IMR-90 (cell line): ENCODE results near the gene ERMP1.

Source experiments
- MAFK ChIP-seq: IDR thresholded peaks from 2 replicates; pipeline ENCODE4 v1.6.1; 2012; ENCODE audit warnings: low read depth, low read length, improper control_type of control experiment
- POLR2A ChIP-seq: IDR thresholded peaks from 2 replicates; pipeline ENCODE4 v1.6.1; 2012; ENCODE audit warnings: mild to moderate bottlenecking, low read depth, low read length
- RAD21 ChIP-seq: IDR thresholded peaks from 2 replicates; pipeline ENCODE4 v1.6.1; 2012; ENCODE audit warnings: low read length, improper control_type of control experiment
- RFX5 ChIP-seq: IDR thresholded peaks from 2 replicates; pipeline ENCODE4 v1.8.0; 2012; ENCODE audit warnings: low read depth, mild to moderate bottlenecking, low read length, moderate library complexity
- TF ChIP-seq, protein P1 (sequence below): fragments of 150-350 bp; IDR thresholded peaks from 2 replicates; pipeline ENCODE4 v1.6.1; 2017; ENCODE audit warnings: mild to moderate bottlenecking, antibody characterized with exemption, low read length, low read depth
- TF ChIP-seq, protein P2 (sequence below): conservative IDR thresholded peaks from 2 replicates; pipeline ENCODE4 v1.5.1; 2012; ENCODE audit warnings: mild to moderate bottlenecking, low read depth, low read length, improper control_type of control experiment
- TF ChIP-seq, protein P3 (sequence below): fragments of 150-350 bp; IDR thresholded peaks from 2 replicates; pipeline ENCODE4 v1.6.1; 2016; ENCODE audit warnings: low read depth, mild to moderate bottlenecking, low read length, moderate library complexity, borderline replicate concordance

DNA sequence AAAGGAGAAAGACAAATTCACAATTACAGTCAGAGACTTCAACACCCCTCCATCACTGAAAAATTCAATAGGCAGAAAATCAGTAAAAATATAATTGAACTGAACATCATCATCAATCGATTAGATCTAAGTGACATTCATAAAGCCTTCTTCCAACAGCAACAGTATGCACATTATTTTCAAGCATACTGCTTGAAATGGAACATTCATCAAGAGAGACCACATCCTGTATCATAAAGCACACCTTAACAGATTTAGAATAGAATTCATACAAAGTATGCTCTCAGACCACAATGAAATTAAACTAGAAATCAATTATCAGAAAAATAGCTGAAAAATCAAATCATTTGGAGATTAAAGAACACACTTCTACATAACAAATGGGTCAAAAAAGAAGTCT lies 39.1 kb downstream of the ERMP1 start:
- TF ChIP-seq, protein P1, sequence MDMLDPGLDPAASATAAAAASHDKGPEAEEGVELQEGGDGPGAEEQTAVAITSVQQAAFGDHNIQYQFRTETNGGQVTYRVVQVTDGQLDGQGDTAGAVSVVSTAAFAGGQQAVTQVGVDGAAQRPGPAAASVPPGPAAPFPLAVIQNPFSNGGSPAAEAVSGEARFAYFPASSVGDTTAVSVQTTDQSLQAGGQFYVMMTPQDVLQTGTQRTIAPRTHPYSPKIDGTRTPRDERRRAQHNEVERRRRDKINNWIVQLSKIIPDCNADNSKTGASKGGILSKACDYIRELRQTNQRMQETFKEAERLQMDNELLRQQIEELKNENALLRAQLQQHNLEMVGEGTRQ = no peak
- TF ChIP-seq, protein P2, sequence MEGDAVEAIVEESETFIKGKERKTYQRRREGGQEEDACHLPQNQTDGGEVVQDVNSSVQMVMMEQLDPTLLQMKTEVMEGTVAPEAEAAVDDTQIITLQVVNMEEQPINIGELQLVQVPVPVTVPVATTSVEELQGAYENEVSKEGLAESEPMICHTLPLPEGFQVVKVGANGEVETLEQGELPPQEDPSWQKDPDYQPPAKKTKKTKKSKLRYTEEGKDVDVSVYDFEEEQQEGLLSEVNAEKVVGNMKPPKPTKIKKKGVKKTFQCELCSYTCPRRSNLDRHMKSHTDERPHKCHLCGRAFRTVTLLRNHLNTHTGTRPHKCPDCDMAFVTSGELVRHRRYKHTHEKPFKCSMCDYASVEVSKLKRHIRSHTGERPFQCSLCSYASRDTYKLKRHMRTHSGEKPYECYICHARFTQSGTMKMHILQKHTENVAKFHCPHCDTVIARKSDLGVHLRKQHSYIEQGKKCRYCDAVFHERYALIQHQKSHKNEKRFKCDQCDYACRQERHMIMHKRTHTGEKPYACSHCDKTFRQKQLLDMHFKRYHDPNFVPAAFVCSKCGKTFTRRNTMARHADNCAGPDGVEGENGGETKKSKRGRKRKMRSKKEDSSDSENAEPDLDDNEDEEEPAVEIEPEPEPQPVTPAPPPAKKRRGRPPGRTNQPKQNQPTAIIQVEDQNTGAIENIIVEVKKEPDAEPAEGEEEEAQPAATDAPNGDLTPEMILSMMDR = no peak
- TF ChIP-seq POLR2A (no peak), RAD21 (no peak), MAFK (no peak), RFX5 (no peak)
- TF ChIP-seq, protein P3, sequence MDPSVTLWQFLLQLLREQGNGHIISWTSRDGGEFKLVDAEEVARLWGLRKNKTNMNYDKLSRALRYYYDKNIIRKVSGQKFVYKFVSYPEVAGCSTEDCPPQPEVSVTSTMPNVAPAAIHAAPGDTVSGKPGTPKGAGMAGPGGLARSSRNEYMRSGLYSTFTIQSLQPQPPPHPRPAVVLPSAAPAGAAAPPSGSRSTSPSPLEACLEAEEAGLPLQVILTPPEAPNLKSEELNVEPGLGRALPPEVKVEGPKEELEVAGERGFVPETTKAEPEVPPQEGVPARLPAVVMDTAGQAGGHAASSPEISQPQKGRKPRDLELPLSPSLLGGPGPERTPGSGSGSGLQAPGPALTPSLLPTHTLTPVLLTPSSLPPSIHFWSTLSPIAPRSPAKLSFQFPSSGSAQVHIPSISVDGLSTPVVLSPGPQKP = no peak
